ENCODE results near the gene PAM. TPM values are rescaled to one million over a fixed set of nuclear protein-coding genes. Genes with fewer than 3 reads are reported as not detected.

PAM gene
- total and polyA plus RNA-seq, 5 donors: 3,384 to 4,784 (median 4,213) TPM

DNA sequence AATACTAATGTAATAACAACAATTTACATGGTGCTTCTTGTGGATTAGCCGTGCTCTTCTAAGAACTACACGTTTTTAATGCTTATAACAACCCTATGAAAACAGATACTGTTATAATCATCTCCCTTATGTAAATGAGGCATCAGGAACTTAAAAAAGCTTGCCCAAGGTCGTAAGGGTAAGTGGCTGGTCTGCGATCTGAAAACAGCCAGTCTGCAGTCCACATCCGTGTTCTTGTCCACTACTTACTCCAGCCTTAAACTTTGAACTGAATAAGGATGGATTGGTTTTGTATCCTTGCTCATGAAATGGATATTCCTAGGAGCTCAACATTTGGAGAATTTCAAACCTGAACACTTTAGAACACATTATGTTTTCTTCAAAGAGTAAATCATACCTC lies 26.7 kb downstream of the PAM start:
- peak; percentile 38 to 48 for ATAC-seq
- Histone ChIP-seq H3K4me1 (ENCODE audit: control insufficient read depth, insufficient read depth, low read length) (peaks cover 5% of the 10 kb centered on the region), H3K9me3 (ENCODE audit: control insufficient read depth, low read length) (no peaks in the 10 kb centered on the region), H3K27ac (ENCODE audit: low read length) (no peak overlapping the region), H3K27me3 (ENCODE audit: control insufficient read depth, insufficient read depth) (no peaks in the 10 kb centered on the region), H3K4me3 (ENCODE audit: low read length) (no peak overlapping the region)
- intact Hi-C loops (cut with DNase I): loop anchor here in 2 of 4 donors (5.0 to 10.0 kb wide), 3 partner anchors 83 to 353 kb away; no protein-coding TSS in a partner anchor
- no peak for DNase-seq
- 42% methylated on average over 5 of the region's 5 CpGs for WGBS

GRCh38 chr5:102782217-102782872 lies 27.2 kb downstream of the PAM start:
- Histone ChIP-seq H3K27me3 (ENCODE audit: control insufficient read depth, insufficient read depth) (no peaks in the 10 kb centered on the region), H3K4me1 (ENCODE audit: control insufficient read depth, insufficient read depth, low read length) (peaks cover 5% of the 10 kb centered on the region), H3K27ac (ENCODE audit: low read length) (no peak overlapping the region), H3K9me3 (ENCODE audit: control insufficient read depth, low read length) (no peaks in the 10 kb centered on the region), H3K4me3 (ENCODE audit: low read length) (no peak overlapping the region)
- intact Hi-C loops (cut with DNase I): loop anchor here in 2 of 4 donors (5.0 to 10.0 kb wide), 3 partner anchors 82 to 352 kb away; no protein-coding TSS in a partner anchor
- 38% methylated on average over 3 of the region's 3 CpGs for WGBS
- ATAC-seq: no peak
- DNase-seq: no peak

- intact Hi-C loops (cut with DNase I): loop anchor here in 1 of 4 donors (10.0 kb wide), 2 partner anchors 78 to 348 kb away; no protein-coding TSS in a partner anchor
- H3K4me1 ChIP-seq (ENCODE audit: control insufficient read depth, insufficient read depth, low read length): peaks cover 3% of the 10 kb centered on the region
- DNase-seq (no peak), ATAC-seq (peak in 1 of 2 donors; percentile 36)
- H3K4me3 ChIP-seq (ENCODE audit: low read length): no peak overlapping the region
- H3K27me3 ChIP-seq (ENCODE audit: control insufficient read depth, insufficient read depth): no peaks in the 10 kb centered on the region
- H3K27ac ChIP-seq (ENCODE audit: low read length): no peak overlapping the region
- 66% methylated on average over 2 of the region's 2 CpGs for WGBS
- H3K9me3 ChIP-seq (ENCODE audit: control insufficient read depth, low read length): no peaks in the 10 kb centered on the region
Measured at GRCh38 chr5:102787134-102787533, 32.0 kb downstream of the PAM start.

GRCh38 chr5:102788788-102789187 lies 33.7 kb downstream of the PAM start:
- 86% methylated on average over 2 of the region's 2 CpGs for WGBS
- H3K27me3 ChIP-seq (ENCODE audit: control insufficient read depth, insufficient read depth): no peaks in the 10 kb centered on the region
- no peak overlapping the region for H3K27ac ChIP-seq (ENCODE audit: low read length)
- no peak for ATAC-seq
- intact Hi-C loops (cut with DNase I): loop anchor here in 1 of 4 donors (10.0 kb wide), 2 partner anchors 76 to 346 kb away; no protein-coding TSS in a partner anchor
- DNase-seq: no peak
- no peaks in the 10 kb centered on the region for H3K4me1 ChIP-seq (ENCODE audit: control insufficient read depth, insufficient read depth, low read length)
- no peaks in the 10 kb centered on the region for H3K9me3 ChIP-seq (ENCODE audit: control insufficient read depth, low read length)
- no peak overlapping the region for H3K4me3 ChIP-seq (ENCODE audit: low read length)

DNA sequence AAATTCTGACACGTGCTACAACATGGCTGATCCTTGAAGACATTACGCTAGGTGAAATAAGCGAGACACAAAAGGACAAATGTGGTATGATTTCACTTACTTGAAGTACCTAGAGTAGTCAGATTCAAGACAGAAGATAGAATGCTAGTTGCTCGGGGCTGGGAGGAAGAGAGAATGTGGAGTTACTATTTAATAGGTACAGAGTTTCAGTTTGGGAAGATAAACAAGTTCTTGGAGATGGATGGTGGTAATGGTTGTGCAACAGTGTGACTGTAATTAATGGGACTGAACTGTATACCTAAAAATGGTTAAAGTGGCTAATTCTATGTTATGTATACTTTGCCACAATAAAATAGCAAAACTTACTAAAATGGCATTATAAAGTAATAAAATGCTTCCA lies 34.4 kb downstream of the PAM start:
- Histone ChIP-seq H3K27ac (ENCODE audit: low read length) (no peak overlapping the region), H3K9me3 (ENCODE audit: control insufficient read depth, low read length) (no peaks in the 10 kb centered on the region), H3K4me1 (ENCODE audit: control insufficient read depth, insufficient read depth, low read length) (no peaks in the 10 kb centered on the region), H3K27me3 (ENCODE audit: control insufficient read depth, insufficient read depth) (no peaks in the 10 kb centered on the region), H3K4me3 (ENCODE audit: low read length) (no peak overlapping the region)
- intact Hi-C loops (cut with DNase I): loop anchor here in 1 of 4 donors (10.0 kb wide), 2 partner anchors 75 to 345 kb away; no protein-coding TSS in a partner anchor
- DNase-seq: no peak
- WGBS: 94% methylated on average over 4 of the region's 4 CpGs
- no peak for ATAC-seq

GRCh38 chr5:102790748-102791147 lies 35.6 kb downstream of the PAM start:
- H3K27ac ChIP-seq (ENCODE audit: low read length): no peak overlapping the region
- no peak overlapping the region for H3K4me3 ChIP-seq (ENCODE audit: low read length)
- ATAC-seq: no peak
- H3K9me3 ChIP-seq (ENCODE audit: control insufficient read depth, low read length): no peaks in the 10 kb centered on the region
- H3K4me1 ChIP-seq (ENCODE audit: control insufficient read depth, insufficient read depth, low read length): no peaks in the 10 kb centered on the region
- no peak for DNase-seq
- no peaks in the 10 kb centered on the region for H3K27me3 ChIP-seq (ENCODE audit: control insufficient read depth, insufficient read depth)
- intact Hi-C loops (cut with DNase I): no loop called here

- DNase-seq (no peak), ATAC-seq (peak in 1 of 2 donors; percentile 29)
- Histone ChIP-seq H3K27me3 (ENCODE audit: control insufficient read depth, insufficient read depth) (no peaks in the 10 kb centered on the region), H3K9me3 (ENCODE audit: control insufficient read depth, low read length) (no peaks in the 10 kb centered on the region), H3K4me3 (ENCODE audit: low read length) (no peak overlapping the region), H3K4me1 (ENCODE audit: control insufficient read depth, insufficient read depth, low read length) (no peaks in the 10 kb centered on the region), H3K27ac (ENCODE audit: low read length) (no peak overlapping the region)
- intact Hi-C loops (cut with DNase I): no loop called here
- 66% methylated on average over 1 of the region's 1 CpG for WGBS
Measured at GRCh38 chr5:102792705-102793104, 37.6 kb downstream of the PAM start.

DNA sequence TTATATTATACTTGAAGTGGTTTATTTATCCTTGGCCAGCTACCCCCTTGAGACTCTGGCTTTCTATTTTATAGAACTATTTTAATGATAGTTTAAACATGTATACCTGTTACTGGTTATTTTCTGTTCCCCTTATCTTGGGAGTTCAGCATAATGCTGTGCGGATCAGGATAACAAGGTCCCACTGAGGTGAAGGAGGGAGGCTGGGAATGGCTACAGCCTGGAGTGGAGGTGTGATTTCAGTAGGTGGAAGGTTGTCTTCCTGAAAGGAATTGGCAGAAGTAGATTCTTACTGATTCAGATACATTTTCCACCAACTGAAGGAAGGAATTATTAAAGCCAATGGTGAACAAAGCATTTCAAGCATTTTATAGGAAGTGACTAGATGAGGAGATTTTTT lies 38.9 kb downstream of the PAM start:
- WGBS: 76% methylated on average over 1 of the region's 1 CpG
- H3K4me1 ChIP-seq (ENCODE audit: control insufficient read depth, insufficient read depth, low read length): no peaks in the 10 kb centered on the region
- no peak overlapping the region for H3K27ac ChIP-seq (ENCODE audit: low read length)

GRCh38 chr5:102794677-102795331 lies 39.7 kb downstream of the PAM start:
- H3K4me1 ChIP-seq (ENCODE audit: control insufficient read depth, insufficient read depth, low read length): no peaks in the 10 kb centered on the region
- WGBS: 72% methylated on average over 3 of the region's 3 CpGs
- H3K27me3 ChIP-seq (ENCODE audit: control insufficient read depth, insufficient read depth): no peaks in the 10 kb centered on the region
- peak in 1 of 2 donors; percentile 43 for ATAC-seq
- peak overlapping the region; percentile 39 for H3K4me3 ChIP-seq (ENCODE audit: low read length)
- H3K9me3 ChIP-seq (ENCODE audit: control insufficient read depth, low read length): no peaks in the 10 kb centered on the region
- DNase-seq: peak in 1 of 3 donors; percentile 6
- intact Hi-C loops (cut with DNase I): no loop called here
- peak overlapping the region; percentile 78 for H3K27ac ChIP-seq (ENCODE audit: low read length)

More for the DNA sequence above, 38.9 kb downstream of the PAM start:
- no peak for DNase-seq
- intact Hi-C loops (cut with DNase I): no loop called here
- no peak for ATAC-seq
- H3K4me3 ChIP-seq (ENCODE audit: low read length): no peak overlapping the region
- no peaks in the 10 kb centered on the region for H3K9me3 ChIP-seq (ENCODE audit: control insufficient read depth, low read length)
- H3K27me3 ChIP-seq (ENCODE audit: control insufficient read depth, insufficient read depth): no peaks in the 10 kb centered on the region

- H3K4me1 ChIP-seq (ENCODE audit: control insufficient read depth, insufficient read depth, low read length): peaks cover 2% of the 10 kb centered on the region
- DNase-seq: no peak
- WGBS: 38% methylated on average over 4 of the region's 4 CpGs
- no peaks in the 10 kb centered on the region for H3K27me3 ChIP-seq (ENCODE audit: control insufficient read depth, insufficient read depth)
- peak overlapping the region; percentile 39 for H3K4me3 ChIP-seq (ENCODE audit: low read length)
- intact Hi-C loops (cut with DNase I): no loop called here
- H3K27ac ChIP-seq (ENCODE audit: low read length): no peak overlapping the region
- H3K9me3 ChIP-seq (ENCODE audit: control insufficient read depth, low read length): no peaks in the 10 kb centered on the region
- ATAC-seq: no peak
Measured at GRCh38 chr5:102795526-102795925, 40.4 kb downstream of the PAM start.

GRCh38 chr5:102796009-102796408 lies 40.9 kb downstream of the PAM start:
- H3K4me3 ChIP-seq (ENCODE audit: low read length): no peak overlapping the region

More at GRCh38 chr5:102796009-102796408, 40.9 kb downstream of the PAM start:
- peak; percentile 33 to 61 for ATAC-seq
- intact Hi-C loops (cut with DNase I): no loop called here
- H3K27me3 ChIP-seq (ENCODE audit: control insufficient read depth, insufficient read depth): no peaks in the 10 kb centered on the region
- no peak for DNase-seq
- H3K4me1 ChIP-seq (ENCODE audit: control insufficient read depth, insufficient read depth, low read length): peaks cover 2% of the 10 kb centered on the region
- peak overlapping the region; percentile 60 for H3K27ac ChIP-seq (ENCODE audit: low read length)
- no peaks in the 10 kb centered on the region for H3K9me3 ChIP-seq (ENCODE audit: control insufficient read depth, low read length)
- WGBS: 79% methylated on average over 2 of the region's 2 CpGs

Measured in right cardiac atrium (tissue), 5 donors.